K562 (cell line): ENCODE data around the gene RFX6. TPM values are rescaled to one million over a fixed set of nuclear protein-coding genes. Genes with fewer than 3 reads are reported as not detected.
A peak's percentile ranks its signal among the peaks of the same experiment; 100 is the strongest.

ENCODE experiments used
- ATAC-seq: fragments of 200-7000 bp; cut with Tn5 transposase; 3 replicates; pipeline ENCODE4 v1.9.1; 2020; ENCODE audit warnings: moderate library complexity
- BruUV-seq: library from RNA; stranded (reverse); fragments of 400-500 nt; replicated peaks from 2 replicates; lab custom pipeline; 2021; lab: Mats Ljungman, UMichigan
- CTCF ChIA-PET: fragments of 300-600 bp; formaldehyde crosslinking; extraction: SDS; loops from one replicate; lab custom pipeline; 2021; ENCODE audit warnings: low intra/inter-chr PET ratio; lab: Yijun Ruan, JAX
- POLR2A ChIA-PET: fragments of 300-600, 350-650 bp; sonication (Branson Sonifier 250); formaldehyde crosslinking; extraction: SDS; loops from one replicate; lab custom pipeline; 2021; ENCODE audit warnings: antibody characterized with exemption, inconsistent platforms; lab: Yijun Ruan, JAX
- DNase-seq, 4 experiments: peaks; one replicate each; pipeline versions ENCODE4 v3.0.0 to v3.0.0-alpha.2; 2011 to 2018; ENCODE audit warnings: low spot score in 3 of 4, mixed read lengths in 3 of 4; ENCODE audit errors: extremely low read depth in 1 of 4
- FAIRE-seq: peaks from 2 replicates; lab custom pipeline; 2011; peaks lifted over from hg19 to GRCh38; lab: Jason Lieb, UNC
- H2AFZ ChIP-seq: 2 replicates; pipeline ENCODE4 v1.6.0; 2011; ENCODE audit warnings: low read depth, low read length, control low read depth, inconsistent platforms
- H3K27ac ChIP-seq: fragments of 200-600 bp; 3 replicates; pipeline ENCODE4 v1.8.0; 2011; ENCODE audit warnings: low read depth, mild to moderate bottlenecking, control low read depth, inconsistent platforms, low read length, moderate library complexity, mixed read lengths; ENCODE audit errors: extremely low read depth
- H3K27me3 ChIP-seq, 2 experiments: fragments of 300-600 bp in 1 of 2; 2 replicates in 1 of 2; 3 replicates in 1 of 2; pipeline versions ENCODE4 v1.6.0 to v1.8.0; 2011; ENCODE audit warnings: inconsistent platforms in 2 of 2, low read length in 2 of 2, mild to moderate bottlenecking in 1 of 2, mixed read lengths in 1 of 2, moderate library complexity in 1 of 2; ENCODE audit not compliant: control insufficient read depth in 2 of 2, insufficient read depth in 2 of 2
- H3K36me3 ChIP-seq: fragments of 300-600 bp; 3 replicates; pipeline ENCODE4 v1.8.0; 2011; ENCODE audit warnings: mild to moderate bottlenecking, low read length, inconsistent platforms; ENCODE audit not compliant: control insufficient read depth, insufficient read depth
- H3K4me1 ChIP-seq, 2 experiments: fragments of 200-600 bp in 1 of 2; replicated peaks in 1 of 2; 2 replicates in 1 of 2; 3 replicates in 1 of 2; pipeline versions ENCODE4 v1.5.1 to v1.8.0; 2011; ENCODE audit warnings: inconsistent platforms in 2 of 2, low read length in 2 of 2, mild to moderate bottlenecking in 1 of 2, mixed read lengths in 1 of 2, moderate library complexity in 1 of 2; ENCODE audit not compliant: control insufficient read depth in 2 of 2, insufficient read depth in 2 of 2
- H3K4me2 ChIP-seq: 2 replicates; pipeline ENCODE4 v1.6.1; 2011; ENCODE audit warnings: low read length, control low read depth, inconsistent platforms, mixed read lengths; ENCODE audit not compliant: insufficient read depth
- H3K4me3 ChIP-seq: fragments of 200-600 bp; sonication (generic), shearing (Covaris generic); 2 replicates; pipeline ENCODE4 v1.5.1; 2016; ENCODE audit warnings: control low read depth, inconsistent platforms
- H3K79me2 ChIP-seq: fragments of 200-600 bp; 3 replicates; pipeline ENCODE4 v1.8.0; 2011; ENCODE audit warnings: low read length, inconsistent platforms; ENCODE audit not compliant: control insufficient read depth, insufficient read depth
- H3K9ac ChIP-seq, 2 experiments: 2 replicates each; pipeline versions ENCODE4 v1.6.0 to v1.6.1; 2011; ENCODE audit warnings: low read depth in 2 of 2, low read length in 2 of 2, control low read depth in 1 of 2, inconsistent platforms in 1 of 2, mild to moderate bottlenecking in 1 of 2, mixed read lengths in 1 of 2; ENCODE audit not compliant: insufficient read depth in 1 of 2
- H3K9me1 ChIP-seq: one replicate; pipeline ENCODE4 v1.6.0; 2011; ENCODE audit warnings: inconsistent platforms, mild to moderate bottlenecking, low read length, moderate library complexity; ENCODE audit not compliant: control insufficient read depth, insufficient read depth
- H3K9me3 ChIP-seq: replicated peaks from 2 replicates; pipeline ENCODE4 v1.5.1; 2011; ENCODE audit warnings: low read depth, low read length, inconsistent platforms; ENCODE audit not compliant: control insufficient read depth, insufficient read depth
- H4K20me1 ChIP-seq: replicated peaks from 2 replicates; pipeline ENCODE4 v1.6.1; 2011; ENCODE audit warnings: low read length, inconsistent platforms, mixed read lengths; ENCODE audit not compliant: control insufficient read depth, insufficient read depth
- BCL6 ChIP-seq: fragments of 250-450 bp; sonication (Bioruptor Pico); IDR thresholded peaks from 2 replicates; pipeline ENCODE4 v1.4.0; 2020
- C11orf30 ChIP-seq: fragments of 450-650 bp; IDR thresholded peaks from 2 replicates; pipeline ENCODE4 v1.6.1; 2016; ENCODE audit warnings: low read depth, mild to moderate bottlenecking
- FOXK1 ChIP-seq: sonication (generic); formaldehyde crosslinking; IDR thresholded peaks from 2 replicates; pipeline ENCODE4 v1.8.0; 2022; ENCODE audit warnings: missing genetic modification reagents, mild to moderate bottlenecking, borderline replicate concordance
- KDM1A ChIP-seq, 2 experiments: fragments of 450-650 bp; IDR thresholded peaks; 2 replicates each; pipeline ENCODE4 v1.6.1; 2016; ENCODE audit warnings: mild to moderate bottlenecking in 2 of 2
- POLR2A ChIP-seq: fragments of 450-650 bp; conservative IDR thresholded peaks from 2 replicates; pipeline ENCODE4 v1.6.1; 2016
- SMARCB1 ChIP-seq: IDR thresholded peaks from 2 replicates; pipeline ENCODE4 v1.6.1; 2011; ENCODE audit warnings: improper control_type of control experiment, low read depth; ENCODE audit not compliant: insufficient read length
- WHSC1 ChIP-seq: IDR thresholded peaks from one replicate; pipeline ENCODE4 v1.6.1; 2012; ENCODE audit warnings: low read length, control low read depth, inconsistent platforms
- ZNF316 ChIP-seq: fragments of 450-650 bp; IDR thresholded peaks from 2 replicates; pipeline ENCODE4 v1.6.1; 2016
- ZNF354B ChIP-seq: fragments of 250-450 bp; sonication (Bioruptor Pico); IDR thresholded peaks from 2 replicates; pipeline ENCODE4 v1.4.0; 2020
- ZNF445 ChIP-seq: fragments of 250-450 bp; sonication (Bioruptor Pico); IDR thresholded peaks from 2 replicates; pipeline ENCODE4 v1.4.0; 2020; ENCODE audit warnings: low read depth, mild to moderate bottlenecking, moderate library complexity
- ZNF77 ChIP-seq: fragments of 250-450 bp; sonication (Bioruptor Pico); IDR thresholded peaks from 2 replicates; pipeline ENCODE4 v1.5.0; 2020
- WGBS: fragments of 100-300 bp; shearing (Covaris generic); methylation state at CpG from one replicate; pipeline ENCODE4 v1.1.6; 2016; ENCODE audit warnings: low coverage, mixed read lengths; ENCODE audit not compliant: insufficient coverage; ENCODE audit errors: missing lambda C conversion rate; 5-methylcytosine and 5-hydroxymethylcytosine counted together
- in situ Hi-C: fragments of 300-500 bp; cut with MboI; formaldehyde crosslinking; loops from 4 replicates; pipeline ENCODE4 v1.15.0; 2018; ENCODE audit warnings: inconsistent platforms, mixed read lengths
- intact Hi-C: fragments of 100-400 bp; cut with micrococcal nuclease; formaldehyde crosslinking; loops from 2 replicates; pipeline ENCODE4 v1.14.2; 2022
- polyA plus RNA-seq, 8 experiments: library from polyadenylated mRNA; depleted of rRNA in 4 of 8; stranded (reverse) in 5 of 8; unstranded in 3 of 8; fragments of >200 nt; fragmentation: Nextera tagmentation in 2 of 8; fragmentation: Illumina TruSeq in 1 of 8; extraction: Ambion mirVana in 2 of 8; extraction: Trizol in 1 of 8; gene quantifications; 2 replicates each; pipeline versions ENCODE4 v1.2.1 to v1.2.3, GENCODE V29; 2011 to 2014; ENCODE audit warnings: inconsistent platforms in 1 of 8, missing spikeins in 1 of 8
- total RNA-seq, 7 experiments: library from RNA; depleted of rRNA in 6 of 7; stranded (reverse); fragments of >200 nt in 6 of 7; fragmentation: Illumina TruSeq in 2 of 7; extraction: Trizol in 2 of 7; gene quantifications; 2 replicates each; pipeline versions ENCODE4 v1.2.1 to v1.2.3, GENCODE V29; 2011 to 2021; ENCODE audit warnings: low replicate concordance in 1 of 7

The RFX6 gene
- total and polyA plus RNA-seq, 9 of the 15 experiments (the other 6 are each of a cell fraction or from before 2014, with no cell fraction given), result not detected

- H3K27ac ChIP-seq, result no peak overlapping the region
- H3K4me3 ChIP-seq, result no peak overlapping the region
- no peaks in the 10 kb centered on the region for H3K36me3 ChIP-seq
- no peak overlapping the region for H3K9ac ChIP-seq
- DNase-seq, result no peak
- intact Hi-C loops, result loop anchor here (10.0 kb wide), 2 partner anchors 305 to 465 kb away; no protein-coding TSS in a partner anchor
- BruUV-seq, result no TSS peak
- H3K79me2 ChIP-seq, result no peaks in the 10 kb centered on the region
- no peaks in the 10 kb centered on the region for H4K20me1 ChIP-seq
- H2AFZ ChIP-seq, result no peak overlapping the region
- H3K9me1 ChIP-seq, result no peaks in the 10 kb centered on the region
- no peak for ATAC-seq
- no peak overlapping the region for H3K4me2 ChIP-seq
- FAIRE-seq, result no peak
- H3K4me1 ChIP-seq, result no peaks in the 10 kb centered on the region
- WGBS, result 0% methylated on average over 1 of the region's 1 CpG
- TF ChIP-seq ZNF445 (no peak), POLR2A (no peak), WHSC1 (no peak), C11orf30 (peak; percentile 28; the same call in 1 of the 2 replicates), FOXK1 (CRISPR knock-in tag) (no peak), ZNF354B (CRISPR knock-in tag) (no peak), KDM1A (IDR thresholded peaks at IDR 0.05) (no peak), SMARCB1 (no peak), ZNF77 (CRISPR knock-in tag) (no peak), BCL6 (no peak), ZNF316 (peak; percentile 70)
- ChIA-PET POLR2A (no interaction called here), CTCF (no interaction called here)
- in situ Hi-C loops, result no loop called here
- H3K9me3 ChIP-seq, result no peaks in the 10 kb centered on the region
- no peaks in the 10 kb centered on the region for H3K27me3 ChIP-seq
These were observed 102.5 kb downstream of the RFX6 start for GRCh38 chr6:116979560-116979959.

Other genes with a start within 250 kb of the RFX6 start
- gene ZUP1, start 208.5 kb upstream of the RFX6 start, total RNA-seq (2014; rRNA removed), result 18.3 and 19.1 TPM in 2 replicates
- gene ZUP1, start 208.5 kb upstream of the RFX6 start, total RNA-seq (2014; rRNA removed; fragmentation: Illumina TruSeq; extraction: Trizol), result 37.7 and 42.9 TPM in 2 replicates
- gene ZUP1, start 208.5 kb upstream of the RFX6 start, total RNA-seq (2015; rRNA removed; fragmentation: Illumina TruSeq; extraction: Trizol), result 28.6 and 31.8 TPM in 2 replicates
- gene ZUP1, start 208.5 kb upstream of the RFX6 start, total RNA-seq (2021), result 20.1 and 25.6 TPM in 2 replicates
- 35.8 and 39.3 TPM in 2 replicates for gene ZUP1, start 208.5 kb upstream of the RFX6 start, polyA plus RNA-seq (2011; rRNA removed)
- gene ZUP1, start 208.5 kb upstream of the RFX6 start, polyA plus RNA-seq (2014; fragmentation: Illumina TruSeq; extraction: Trizol), result 27.2 and 31.3 TPM in 2 replicates
- gene ZUP1, start 208.5 kb upstream of the RFX6 start, polyA plus RNA-seq (2014; fragmentation: Nextera tagmentation; extraction: Ambion mirVana), result 10 to 100 TPM; 11.8 to 16.2 TPM
- gene ZUP1, start 208.5 kb upstream of the RFX6 start, polyA plus RNA-seq (2014; rRNA removed), result 27.5 and 29.7 TPM in 2 replicates
- 5.4 and 6.3 TPM in 2 replicates for gene KPNA5, start 196.0 kb upstream of the RFX6 start, total RNA-seq (2014; rRNA removed)
- 9.3 and 9.5 TPM in 2 replicates for gene KPNA5, start 196.0 kb upstream of the RFX6 start, total RNA-seq (2014; rRNA removed; fragmentation: Illumina TruSeq; extraction: Trizol)
- 9.0 and 10.3 TPM in 2 replicates for gene KPNA5, start 196.0 kb upstream of the RFX6 start, total RNA-seq (2015; rRNA removed; fragmentation: Illumina TruSeq; extraction: Trizol)
- gene KPNA5, start 196.0 kb upstream of the RFX6 start, total RNA-seq (2021), result 6.5 and 7.5 TPM in 2 replicates
- 5.2 and 7.0 TPM in 2 replicates for gene KPNA5, start 196.0 kb upstream of the RFX6 start, polyA plus RNA-seq (2011; rRNA removed)
- 6.5 and 6.9 TPM in 2 replicates for gene KPNA5, start 196.0 kb upstream of the RFX6 start, polyA plus RNA-seq (2014; fragmentation: Illumina TruSeq; extraction: Trizol)
- gene KPNA5, start 196.0 kb upstream of the RFX6 start, polyA plus RNA-seq (2014; fragmentation: Nextera tagmentation; extraction: Ambion mirVana), result 1 to 10 TPM; 3.2 to 3.3 TPM
- 3.7 and 4.5 TPM in 2 replicates for gene KPNA5, start 196.0 kb upstream of the RFX6 start, polyA plus RNA-seq (2014; rRNA removed)
- gene FAM162B, start 111.5 kb upstream of the RFX6 start, total RNA-seq (2014; rRNA removed), result not detected in 2 replicates
- gene FAM162B, start 111.5 kb upstream of the RFX6 start, total RNA-seq (2014; rRNA removed; fragmentation: Illumina TruSeq; extraction: Trizol), result not detected in 2 replicates
- gene FAM162B, start 111.5 kb upstream of the RFX6 start, total RNA-seq (2015; rRNA removed; fragmentation: Illumina TruSeq; extraction: Trizol), result not detected in 2 replicates
- gene FAM162B, start 111.5 kb upstream of the RFX6 start, total RNA-seq (2021), result not detected in 2 replicates
- gene FAM162B, start 111.5 kb upstream of the RFX6 start, polyA plus RNA-seq (2011; rRNA removed), result not detected in 2 replicates
- gene FAM162B, start 111.5 kb upstream of the RFX6 start, polyA plus RNA-seq (2014; fragmentation: Illumina TruSeq; extraction: Trizol), result not detected in 2 replicates
- gene FAM162B, start 111.5 kb upstream of the RFX6 start, polyA plus RNA-seq (2014; fragmentation: Nextera tagmentation; extraction: Ambion mirVana), result not detected
- not detected in 2 replicates for gene FAM162B, start 111.5 kb upstream of the RFX6 start, polyA plus RNA-seq (2014; rRNA removed)
- gene GPRC6A, start 48.2 kb upstream of the RFX6 start, total RNA-seq (2014; rRNA removed), result not detected in 2 replicates
- gene GPRC6A, start 48.2 kb upstream of the RFX6 start, total RNA-seq (2014; rRNA removed; fragmentation: Illumina TruSeq; extraction: Trizol), result not detected in 2 replicates
- not detected in 2 replicates for gene GPRC6A, start 48.2 kb upstream of the RFX6 start, total RNA-seq (2015; rRNA removed; fragmentation: Illumina TruSeq; extraction: Trizol)
- not detected in 2 replicates for gene GPRC6A, start 48.2 kb upstream of the RFX6 start, total RNA-seq (2021)
- 0.03 TPM in 1 of 2 replicates, not detected in the other for gene GPRC6A, start 48.2 kb upstream of the RFX6 start, polyA plus RNA-seq (2011; rRNA removed)
- gene GPRC6A, start 48.2 kb upstream of the RFX6 start, polyA plus RNA-seq (2014; fragmentation: Illumina TruSeq; extraction: Trizol), result not detected in 2 replicates
- gene GPRC6A, start 48.2 kb upstream of the RFX6 start, polyA plus RNA-seq (2014; fragmentation: Nextera tagmentation; extraction: Ambion mirVana), result under 1 TPM in 1 of 2 experiments, not detected in 1; 0.03 TPM
- gene GPRC6A, start 48.2 kb upstream of the RFX6 start, polyA plus RNA-seq (2014; rRNA removed), result not detected in 2 replicates